K562 (cell line): ENCODE data around the gene DOCK1. TPM values are rescaled to one million over a fixed set of nuclear protein-coding genes. Genes with fewer than 3 reads are reported as not detected.

Experiments
- ATAC-seq: fragments of 200-7000 bp; cut with Tn5 transposase; 3 replicates; pipeline ENCODE4 v1.9.1; 2020; ENCODE audit warnings: moderate library complexity
- BruUV-seq: library from RNA; stranded (reverse); fragments of 400-500 nt; replicated peaks from 2 replicates; lab custom pipeline; 2021; lab: Mats Ljungman, UMichigan
- CTCF ChIA-PET: fragments of 300-600 bp; formaldehyde crosslinking; extraction: SDS; loops from one replicate; lab custom pipeline; 2021; ENCODE audit warnings: low intra/inter-chr PET ratio; lab: Yijun Ruan, JAX
- POLR2A ChIA-PET: fragments of 300-600, 350-650 bp; sonication (Branson Sonifier 250); formaldehyde crosslinking; extraction: SDS; loops from one replicate; lab custom pipeline; 2021; ENCODE audit warnings: antibody characterized with exemption, inconsistent platforms; lab: Yijun Ruan, JAX
- DNase-seq, 4 experiments: peaks; one replicate each; pipeline versions ENCODE4 v3.0.0 to v3.0.0-alpha.2; 2011 to 2018; ENCODE audit warnings: low spot score in 3 of 4, mixed read lengths in 3 of 4; ENCODE audit errors: extremely low read depth in 1 of 4
- FAIRE-seq: peaks from 2 replicates; lab custom pipeline; 2011; peaks lifted over from hg19 to GRCh38; lab: Jason Lieb, UNC
- H2AFZ ChIP-seq: 2 replicates; pipeline ENCODE4 v1.6.0; 2011; ENCODE audit warnings: low read depth, low read length, control low read depth, inconsistent platforms
- H3K27ac ChIP-seq: fragments of 200-600 bp; 3 replicates; pipeline ENCODE4 v1.8.0; 2011; ENCODE audit warnings: low read depth, mild to moderate bottlenecking, control low read depth, inconsistent platforms, low read length, moderate library complexity, mixed read lengths; ENCODE audit errors: extremely low read depth
- H3K27me3 ChIP-seq, 2 experiments: fragments of 300-600 bp in 1 of 2; 2 replicates in 1 of 2; 3 replicates in 1 of 2; pipeline versions ENCODE4 v1.6.0 to v1.8.0; 2011; ENCODE audit warnings: inconsistent platforms in 2 of 2, low read length in 2 of 2, mild to moderate bottlenecking in 1 of 2, mixed read lengths in 1 of 2, moderate library complexity in 1 of 2; ENCODE audit not compliant: control insufficient read depth in 2 of 2, insufficient read depth in 2 of 2
- H3K36me3 ChIP-seq: fragments of 300-600 bp; 3 replicates; pipeline ENCODE4 v1.8.0; 2011; ENCODE audit warnings: mild to moderate bottlenecking, low read length, inconsistent platforms; ENCODE audit not compliant: control insufficient read depth, insufficient read depth
- H3K4me1 ChIP-seq, 2 experiments: fragments of 200-600 bp in 1 of 2; replicated peaks in 1 of 2; 2 replicates in 1 of 2; 3 replicates in 1 of 2; pipeline versions ENCODE4 v1.5.1 to v1.8.0; 2011; ENCODE audit warnings: inconsistent platforms in 2 of 2, low read length in 2 of 2, mild to moderate bottlenecking in 1 of 2, mixed read lengths in 1 of 2, moderate library complexity in 1 of 2; ENCODE audit not compliant: control insufficient read depth in 2 of 2, insufficient read depth in 2 of 2
- H3K4me2 ChIP-seq: 2 replicates; pipeline ENCODE4 v1.6.1; 2011; ENCODE audit warnings: low read length, control low read depth, inconsistent platforms, mixed read lengths; ENCODE audit not compliant: insufficient read depth
- H3K4me3 ChIP-seq: fragments of 200-600 bp; sonication (generic), shearing (Covaris generic); 2 replicates; pipeline ENCODE4 v1.5.1; 2016; ENCODE audit warnings: control low read depth, inconsistent platforms
- H3K79me2 ChIP-seq: fragments of 200-600 bp; 3 replicates; pipeline ENCODE4 v1.8.0; 2011; ENCODE audit warnings: low read length, inconsistent platforms; ENCODE audit not compliant: control insufficient read depth, insufficient read depth
- H3K9ac ChIP-seq, 2 experiments: 2 replicates each; pipeline versions ENCODE4 v1.6.0 to v1.6.1; 2011; ENCODE audit warnings: low read depth in 2 of 2, low read length in 2 of 2, control low read depth in 1 of 2, inconsistent platforms in 1 of 2, mild to moderate bottlenecking in 1 of 2, mixed read lengths in 1 of 2; ENCODE audit not compliant: insufficient read depth in 1 of 2
- H3K9me1 ChIP-seq: one replicate; pipeline ENCODE4 v1.6.0; 2011; ENCODE audit warnings: inconsistent platforms, mild to moderate bottlenecking, low read length, moderate library complexity; ENCODE audit not compliant: control insufficient read depth, insufficient read depth
- H3K9me3 ChIP-seq: replicated peaks from 2 replicates; pipeline ENCODE4 v1.5.1; 2011; ENCODE audit warnings: low read depth, low read length, inconsistent platforms; ENCODE audit not compliant: control insufficient read depth, insufficient read depth
- H4K20me1 ChIP-seq: replicated peaks from 2 replicates; pipeline ENCODE4 v1.6.1; 2011; ENCODE audit warnings: low read length, inconsistent platforms, mixed read lengths; ENCODE audit not compliant: control insufficient read depth, insufficient read depth
- ADNP ChIP-seq: fragments of 200-800 bp; sonication (Bioruptor generic); IDR thresholded peaks from 2 replicates; pipeline ENCODE4 v1.6.1; 2016; ENCODE audit warnings: missing genetic modification characterization, missing compliant biosample characterization
- FOXJ3 ChIP-seq: sonication (generic); formaldehyde crosslinking; IDR thresholded peaks from 2 replicates; pipeline ENCODE4 v1.4.0; 2020; ENCODE audit warnings: mild to moderate bottlenecking, missing genetic modification reagents
- HMGN3 ChIP-seq: IDR thresholded peaks from 2 replicates; pipeline ENCODE4 v1.6.1; 2011; ENCODE audit warnings: borderline replicate concordance, low read depth, mild to moderate bottlenecking, mixed read lengths, low read length; ENCODE audit not compliant: insufficient read length; ENCODE audit errors: extremely low read depth
- HNRNPH1 ChIP-seq: fragments of 200-400 bp; formaldehyde crosslinking; optimal IDR thresholded peaks from 2 replicates; pipeline ENCODE3; 2017; ENCODE audit warnings: low read depth, mild to moderate bottlenecking, low read length, moderate library complexity
- MAFK ChIP-seq: IDR thresholded peaks from 2 replicates; pipeline ENCODE4 v1.6.1; 2011; ENCODE audit warnings: low read length, improper control_type of control experiment
- NFE2L1 ChIP-seq: fragments of 450-650 bp; IDR thresholded peaks from 2 replicates; pipeline ENCODE4 v1.6.1; 2016; ENCODE audit warnings: missing genetic modification characterization, low read depth, mild to moderate bottlenecking, missing compliant biosample characterization, moderate library complexity, borderline replicate concordance
- NFIX ChIP-seq: fragments of 250-450 bp; sonication (Bioruptor Pico); IDR thresholded peaks from 2 replicates; pipeline ENCODE4 v1.4.0; 2020; ENCODE audit warnings: low read depth, mild to moderate bottlenecking, moderate library complexity
- TEAD2 ChIP-seq: fragments of 450-650 bp; IDR thresholded peaks from 2 replicates; pipeline ENCODE4 v1.6.1; 2016; ENCODE audit warnings: missing genetic modification characterization, control low read depth, missing compliant biosample characterization
- TFAM ChIP-seq: fragments of 250-450 bp; sonication (Bioruptor Pico); conservative IDR thresholded peaks from 2 replicates; pipeline ENCODE4 v1.5.0; 2021; ENCODE audit warnings: mild to moderate bottlenecking, moderate library complexity
- THAP12 ChIP-seq: fragments of 250-450 bp; sonication (Bioruptor Pico); IDR thresholded peaks from 2 replicates; pipeline ENCODE4 v1.9.0; 2021; ENCODE audit warnings: mild to moderate bottlenecking, inconsistent platforms
- USF1 ChIP-seq: sonication (generic); formaldehyde crosslinking; IDR thresholded peaks from 2 replicates; pipeline ENCODE4 v1.9.0; 2022; ENCODE audit warnings: mild to moderate bottlenecking, missing genetic modification reagents
- WGBS: fragments of 100-300 bp; shearing (Covaris generic); methylation state at CpG from one replicate; pipeline ENCODE4 v1.1.6; 2016; ENCODE audit warnings: low coverage, mixed read lengths; ENCODE audit not compliant: insufficient coverage; ENCODE audit errors: missing lambda C conversion rate; 5-methylcytosine and 5-hydroxymethylcytosine counted together
- in situ Hi-C: fragments of 300-500 bp; cut with MboI; formaldehyde crosslinking; loops from 4 replicates; pipeline ENCODE4 v1.15.0; 2018; ENCODE audit warnings: inconsistent platforms, mixed read lengths
- intact Hi-C: fragments of 100-400 bp; cut with micrococcal nuclease; formaldehyde crosslinking; loops from 2 replicates; pipeline ENCODE4 v1.14.2; 2022
- polyA plus RNA-seq, 8 experiments: library from polyadenylated mRNA; depleted of rRNA in 4 of 8; stranded (reverse) in 5 of 8; unstranded in 3 of 8; fragments of >200 nt; fragmentation: Nextera tagmentation in 2 of 8; fragmentation: Illumina TruSeq in 1 of 8; extraction: Ambion mirVana in 2 of 8; extraction: Trizol in 1 of 8; gene quantifications; 2 replicates each; pipeline versions ENCODE4 v1.2.1 to v1.2.3, GENCODE V29; 2011 to 2014; ENCODE audit warnings: inconsistent platforms in 1 of 8, missing spikeins in 1 of 8
- total RNA-seq, 7 experiments: library from RNA; depleted of rRNA in 6 of 7; stranded (reverse); fragments of >200 nt in 6 of 7; fragmentation: Illumina TruSeq in 2 of 7; extraction: Trizol in 2 of 7; gene quantifications; 2 replicates each; pipeline versions ENCODE4 v1.2.1 to v1.2.3, GENCODE V29; 2011 to 2021; ENCODE audit warnings: low replicate concordance in 1 of 7
- TF ChIP-seq, protein P1 (sequence below): fragments of 450-650 bp; formaldehyde crosslinking; IDR thresholded peaks from 2 replicates; pipeline ENCODE4 v1.4.0; 2022; ENCODE audit warnings: missing genetic modification characterization

DOCK1 gene
- total and polyA plus RNA-seq, 9 of the 15 experiments (the other 6 are each of a cell fraction or from before 2014, with no cell fraction given), result 0.31 TPM; not detected in 8

DNA sequence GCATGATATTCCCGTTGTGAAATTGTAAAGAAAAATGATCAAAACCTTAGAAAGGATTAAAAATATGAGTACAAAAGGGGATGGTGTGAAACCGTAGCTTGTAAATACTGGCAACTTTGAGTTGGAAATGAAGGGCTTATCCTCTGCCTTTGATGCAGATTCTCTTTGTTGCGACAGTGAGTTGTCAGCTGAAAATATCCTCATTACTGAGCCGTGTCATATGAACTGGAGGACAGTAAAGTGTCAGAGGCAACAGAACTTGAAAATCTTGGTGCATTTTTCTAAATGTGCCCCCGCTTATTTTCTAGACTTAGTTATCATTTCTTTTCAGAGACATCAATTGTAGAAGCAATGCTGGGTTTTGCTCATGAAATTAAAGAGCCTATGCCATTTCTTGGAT, 473.4 kb downstream of the DOCK1 start:
- intact Hi-C loops (no loop called here), in situ Hi-C loops (no loop called here)
- WGBS, result 0% methylated on average over 5 of the region's 5 CpGs
- POLR2A ChIA-PET, result no interaction called here
- no peaks in the 10 kb centered on the region for H3K9me3 ChIP-seq
- no peak overlapping the region for H3K9ac ChIP-seq
- H3K4me1 ChIP-seq, result no peaks in the 10 kb centered on the region
- H4K20me1 ChIP-seq, result no peaks in the 10 kb centered on the region
- H2AFZ ChIP-seq, result no peak overlapping the region
- H3K4me3 ChIP-seq, result no peak overlapping the region
- H3K36me3 ChIP-seq, result no peaks in the 10 kb centered on the region
- no peak for ATAC-seq
- no peak overlapping the region for H3K4me2 ChIP-seq
- no peaks in the 10 kb centered on the region for H3K27me3 ChIP-seq
- TF ChIP-seq MAFK, result no peak
- TF ChIP-seq HMGN3, result no peak
- no peak for TF ChIP-seq ADNP (tag)
- TF ChIP-seq NFE2L1 (tag), result no peak
- TF ChIP-seq HNRNPH1, result no peak
- TF ChIP-seq FOXJ3 (CRISPR knock-in tag), result no peak
- TF ChIP-seq, all 486 proteins: peak for 0
- CTCF ChIA-PET, result no interaction called here
- Histone ChIP-seq H3K79me2 (no peaks in the 10 kb centered on the region), H3K27ac (no peak overlapping the region), H3K9me1 (no peaks in the 10 kb centered on the region)
- FAIRE-seq (no peak), DNase-seq (no peak)
- BruUV-seq, result no TSS peak

GRCh38 chr10:127384532-127384931, 479.3 kb downstream of the DOCK1 start:
- no peak for FAIRE-seq
- Histone ChIP-seq H2AFZ (no peak overlapping the region), H4K20me1 (no peaks in the 10 kb centered on the region)
- TF ChIP-seq NFIX (CRISPR knock-in tag) (no peak), THAP12 (no peak), TEAD2 (tag) (no peak), TFAM (CRISPR knock-in tag) (no peak), USF1 (no peak)
- TF ChIP-seq, protein P1, sequence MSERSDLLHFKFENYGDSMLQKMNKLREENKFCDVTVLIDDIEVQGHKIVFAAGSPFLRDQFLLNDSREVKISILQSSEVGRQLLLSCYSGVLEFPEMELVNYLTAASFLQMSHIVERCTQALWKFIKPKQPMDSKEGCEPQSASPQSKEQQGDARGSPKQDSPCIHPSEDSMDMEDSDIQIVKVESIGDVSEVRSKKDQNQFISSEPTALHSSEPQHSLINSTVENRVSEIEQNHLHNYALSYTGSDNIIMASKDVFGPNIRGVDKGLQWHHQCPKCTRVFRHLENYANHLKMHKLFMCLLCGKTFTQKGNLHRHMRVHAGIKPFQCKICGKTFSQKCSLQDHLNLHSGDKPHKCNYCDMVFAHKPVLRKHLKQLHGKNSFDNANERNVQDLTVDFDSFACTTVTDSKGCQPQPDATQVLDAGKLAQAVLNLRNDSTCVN, result no peak

More at GRCh38 chr10:127384532-127384931, 479.3 kb downstream of the DOCK1 start:
- 1% methylated on average over 15 of the region's 18 CpGs for WGBS
- Histone ChIP-seq H3K27me3 (peaks cover 0 to 20% of the 10 kb centered on the region in 2 experiments; a peak in 2 of 5 replicates), H3K9me3 (no peaks in the 10 kb centered on the region), H3K4me3 (no peak overlapping the region), H3K79me2 (no peaks in the 10 kb centered on the region), H3K4me2 (no peak overlapping the region), H3K36me3 (no peaks in the 10 kb centered on the region), H3K9me1 (no peaks in the 10 kb centered on the region), H3K9ac (no peak overlapping the region), H3K27ac (no peak overlapping the region), H3K4me1 (no peaks in the 10 kb centered on the region)
- POLR2A ChIA-PET, result interaction anchor here (1.0 kb wide), 1 partner anchor 10 kb away, joined by 4 read pairs; no protein-coding TSS in a partner anchor
- no TSS peak for BruUV-seq
- CTCF ChIA-PET, result no interaction called here
- in situ Hi-C loops, result no loop called here
- intact Hi-C loops, result no loop called here
- DNase-seq (no peak), ATAC-seq (no peak)
